ENCODE measurements around the gene ITGB3.

DNA sequence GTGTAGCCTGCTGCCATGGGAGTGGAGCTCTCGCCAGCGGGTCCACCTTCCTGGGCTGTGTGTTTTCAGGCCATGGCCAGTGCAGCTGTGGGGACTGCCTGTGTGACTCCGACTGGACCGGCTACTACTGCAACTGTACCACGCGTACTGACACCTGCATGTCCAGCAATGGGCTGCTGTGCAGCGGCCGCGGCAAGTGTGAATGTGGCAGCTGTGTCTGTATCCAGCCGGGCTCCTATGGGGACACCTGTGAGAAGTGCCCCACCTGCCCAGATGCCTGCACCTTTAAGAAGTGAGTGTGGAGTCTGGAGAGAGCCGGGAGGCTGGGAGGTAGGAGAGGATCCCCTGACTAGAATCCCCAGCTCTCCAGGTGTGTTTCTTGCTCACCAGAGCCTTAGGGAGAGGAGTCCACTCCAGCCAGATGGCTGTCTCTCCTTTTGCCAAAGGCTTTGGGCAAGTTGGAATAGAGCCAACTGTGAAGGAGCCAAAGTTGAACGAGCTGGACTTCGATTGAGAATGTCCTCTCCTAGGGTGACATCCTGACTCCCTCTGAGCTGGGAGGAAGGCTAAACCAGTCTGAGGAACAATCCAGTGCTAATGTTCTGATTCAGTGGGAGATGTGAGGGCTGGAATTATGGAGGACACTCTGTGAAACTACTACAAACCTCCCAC, 45.7 kb downstream of the ITGB3 start:
- TF ChIP-seq SUZ12 (IDR thresholded peaks at IDR 0.05; ENCODE audit: extremely low read depth, insufficient read depth, insufficient read length) (no peak), ZNF274 (IDR thresholded peaks at IDR 0.05; ENCODE audit: low read depth, low read length) (no peak)

All from NT2/D1 (cell line).